ENCODE results near the gene SLC27A3. TPM values are rescaled to one million over a fixed set of nuclear protein-coding genes. Genes with fewer than 3 reads are reported as not detected.

Gene SLC27A3
- total RNA-seq, 4 donors from 2014 or later = 12.3 to 124 (median 22.0) TPM

- Histone ChIP-seq H3K27me3 (no peaks in the 10 kb centered on the region), H3K4me1 (peaks cover 0 to 18% (median 6%) of the 10 kb centered on the region in 4 donors), H3K9me3 (no peaks in the 10 kb centered on the region), H3K27ac (no peak overlapping the region), H3K36me3 (no peaks in the 10 kb centered on the region), H3K4me3 (no peak overlapping the region)
- DNase-seq = peak in 2 of 3 donors; percentile 13 to 42
- no peak for TF ChIP-seq CTCF (IDR thresholded peaks at IDR 0.05)
- no peak for TF ChIP-seq POLR2A (IDR thresholded peaks at IDR 0.05)
Measured at GRCh38 chr1:153800516-153800915, 25.3 kb downstream of the SLC27A3 start.

GRCh38 chr1:153801028-153801625 is 25.9 kb downstream of the SLC27A3 start:
- H3K4me3 ChIP-seq = no peak overlapping the region
- H3K4me1 ChIP-seq = peaks cover 0 to 18% (median 10%) of the 10 kb centered on the region in 4 donors
- no peaks in the 10 kb centered on the region for H3K27me3 ChIP-seq
- no peaks in the 10 kb centered on the region for H3K36me3 ChIP-seq
- H3K27ac ChIP-seq = no peak overlapping the region
- TF ChIP-seq CTCF (IDR thresholded peaks at IDR 0.05) (no peak), POLR2A (IDR thresholded peaks at IDR 0.05) (no peak)
- DNase-seq = peak in 1 of 3 donors; percentile 36
- H3K9me3 ChIP-seq = no peaks in the 10 kb centered on the region

- Histone ChIP-seq H3K9me3 (no peaks in the 10 kb centered on the region), H3K27ac (no peak overlapping the region)
- DNase-seq = peak in 1 of 3 donors; percentile 25
Measured at GRCh38 chr1:153801786-153802697, 26.8 kb downstream of the SLC27A3 start.

GRCh38 chr1:153803470-153804056 is 28.4 kb downstream of the SLC27A3 start:
- Histone ChIP-seq H3K4me3 (no peak overlapping the region), H3K27ac (peak overlapping the region in 2 of 4 donors; percentile 58 to 71), H3K4me1 (peaks cover 0 to 11% (median 11%) of the 10 kb centered on the region in 4 donors), H3K9me3 (no peaks in the 10 kb centered on the region), H3K27me3 (no peaks in the 10 kb centered on the region), H3K36me3 (peaks cover 0 to 20% (median 0%) of the 10 kb centered on the region in 3 donors)
- DNase-seq = peak in 1 of 3 donors; percentile 41
- TF ChIP-seq POLR2A (IDR thresholded peaks at IDR 0.05) (no peak), CTCF (IDR thresholded peaks at IDR 0.05) (no peak)

More at GRCh38 chr1:153801786-153802697, 26.8 kb downstream of the SLC27A3 start:
- H3K4me1 ChIP-seq = peaks cover 0 to 15% (median 11%) of the 10 kb centered on the region in 4 donors
- H3K36me3 ChIP-seq = peaks cover 0 to 4% (median 0%) of the 10 kb centered on the region in 3 donors
- H3K4me3 ChIP-seq = no peak overlapping the region
- TF ChIP-seq CTCF (IDR thresholded peaks at IDR 0.05) (no peak), POLR2A (IDR thresholded peaks at IDR 0.05) (no peak)
- H3K27me3 ChIP-seq = no peaks in the 10 kb centered on the region

GRCh38 chr1:153804112-153804511 is 28.9 kb downstream of the SLC27A3 start:
- Histone ChIP-seq H3K9me3 (no peaks in the 10 kb centered on the region), H3K27ac (peak overlapping the region; percentile 58 to 75 (median 72)), H3K4me3 (no peak overlapping the region), H3K36me3 (peaks cover 0 to 25% (median 0%) of the 10 kb centered on the region in 3 donors), H3K27me3 (no peaks in the 10 kb centered on the region), H3K4me1 (peaks cover 0 to 11% (median 11%) of the 10 kb centered on the region in 4 donors)
- TF ChIP-seq POLR2A (IDR thresholded peaks at IDR 0.05) = no peak
- no peak for TF ChIP-seq CTCF (IDR thresholded peaks at IDR 0.05)
- DNase-seq = peak in 1 of 3 donors; percentile 21

All from Peyer's patch (tissue), 4 donors.